ENCODE data around the gene ALG9. TPM values are rescaled to one million over a fixed set of nuclear protein-coding genes. Genes with fewer than 3 reads are reported as not detected.

The ALG9 gene
- total and polyA plus RNA-seq, 2 donors (not counting 3 experiments of a cell fraction or from before 2014, with no cell fraction given): 29.1 to 29.4 TPM

- CTCF ChIA-PET: no interaction called here
- Histone ChIP-seq H3K4me1 (ENCODE audit: control insufficient read depth, extremely low read depth, insufficient read depth, low read length) (no peaks in the 10 kb centered on the region), H3K79me2 (ENCODE audit: control insufficient read depth, insufficient read depth, low read length) (no peaks in the 10 kb centered on the region), H3K9me3 (replicated peaks; ENCODE audit: control insufficient read depth, insufficient read depth, low read length) (no peaks in the 10 kb centered on the region), H3K27ac (ENCODE audit: insufficient read depth, low read depth, low read length) (no peak overlapping the region), H3K27me3 (ENCODE audit: control insufficient read depth in 2 of 2, insufficient read depth in 2 of 2, low read length in 2 of 2) (no peaks in the 10 kb centered on the region), H2AFZ (ENCODE audit: low read depth, low read length) (no peak overlapping the region), H4K20me1 (replicated peaks; ENCODE audit: control insufficient read depth, extremely low read depth, insufficient read depth, low read length) (no peaks in the 10 kb centered on the region), H3K36me3 (ENCODE audit: control insufficient read depth in 2 of 2, extremely low read depth in 1 of 2, insufficient read depth in 2 of 2, low read length in 2 of 2) (peaks cover 7 to 13% of the 10 kb centered on the region in 2 experiments), H3K4me2 (ENCODE audit: insufficient read depth, low read length) (no peak overlapping the region), H3K9ac (replicated peaks; ENCODE audit: extremely low read depth, insufficient read depth, low read length) (no peak overlapping the region), H3K4me3 (replicated peaks in 1 of 3; ENCODE audit: insufficient read depth in 1 of 3, low read depth in 1 of 3, low read length in 3 of 3) (no peak overlapping the region), H3K9me1 (replicated peaks; ENCODE audit: control insufficient read depth, extremely low read depth, insufficient read depth, low read length) (no peaks in the 10 kb centered on the region)
- TF ChIP-seq EZH2 (IDR thresholded peaks at IDR 0.05; ENCODE audit: borderline replicate concordance, low read depth, low read length, severe bottlenecking) (no peak), JUN (IDR thresholded peaks at IDR 0.05; ENCODE audit: borderline replicate concordance, insufficient read depth, insufficient read length, low read depth) (no peak), POLR2AphosphoS5 (IDR thresholded peaks at IDR 0.05; ENCODE audit: insufficient read depth, low read depth, low read length) (no peak), MYC (IDR thresholded peaks at IDR 0.05; ENCODE audit: low read depth, low read length) (no peak), CTCF (IDR thresholded peaks at IDR 0.05; ENCODE audit: extremely low read depth in 1 of 2, insufficient read depth in 1 of 2, low read depth in 1 of 2, low read length in 2 of 2) (no peak), GATA2 (IDR thresholded peaks at IDR 0.05; ENCODE audit: insufficient read depth, insufficient read length, low read depth, low read length) (no peak), FOS (IDR thresholded peaks at IDR 0.05; ENCODE audit: borderline replicate concordance, insufficient read depth, low read length) (no peak), MAX (IDR thresholded peaks at IDR 0.05; ENCODE audit: insufficient read depth, insufficient read length) (no peak)
- BruUV-seq (replicated peaks): no TSS peak
- POLR2A ChIA-PET: no interaction called here
- intact Hi-C loops (cut with micrococcal nuclease) (no loop called here), dilution Hi-C loops (cut with MboI; ENCODE audit: extremely low pct_ligation_motif_present, low sequenced_read_pairs) (no loop called here)
- FAIRE-seq (no peak), DNase-seq (ENCODE audit: low read depth, low spot score) (no peak)
Observed at GRCh38 chr11:111808834-111809233, 62.5 kb downstream of the ALG9 start.

All from endothelial cell of umbilical vein (primary cell).